Measurements from ENCODE around the gene NR1I3. TPM values are rescaled to one million over a fixed set of nuclear protein-coding genes. Genes with fewer than 3 reads are reported as not detected.

The NR1I3 gene
- total RNA-seq, 1 experiment from 2014 or later: not detected

DNA sequence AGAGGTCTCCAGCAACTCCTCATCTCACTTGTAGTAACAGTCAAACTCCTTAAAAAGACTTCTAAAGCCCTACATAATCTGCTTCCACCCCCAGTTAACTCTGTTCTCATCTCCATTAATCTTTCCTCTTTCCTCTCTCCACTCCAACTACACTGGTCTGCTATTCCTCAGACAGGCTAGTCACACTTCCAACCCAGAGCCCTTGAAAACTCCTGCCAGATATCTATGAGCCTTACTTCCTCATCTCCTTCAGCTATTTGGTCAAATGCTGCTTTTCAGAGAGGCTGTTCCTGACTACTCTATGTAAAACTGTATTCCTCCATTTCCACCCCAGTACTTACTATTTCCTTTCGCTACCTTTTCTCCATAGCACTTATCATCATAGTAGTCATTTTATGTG, 45.0 kb upstream of the NR1I3 start:
- Histone ChIP-seq H4K91ac (ENCODE audit: insufficient read length, low read depth, low read length) (no peak overlapping the region), H3K18ac (ENCODE audit: insufficient read length, low read depth, low read length) (no peak overlapping the region), H3K56ac (ENCODE audit: insufficient read length, low read depth, low read length) (no peak overlapping the region), H3K27me3 (ENCODE audit: insufficient read depth, low read length) (no peaks in the 10 kb centered on the region), H3K79me1 (ENCODE audit: insufficient read depth, low read depth, low read length, poor library complexity, severe bottlenecking) (no peaks in the 10 kb centered on the region), H2AK5ac (ENCODE audit: insufficient read length, low read length) (no peak overlapping the region), H3K27ac (ENCODE audit: insufficient read length, low read depth, low read length) (no peak overlapping the region), H3K4ac (ENCODE audit: low read depth, low read length) (no peak overlapping the region), H3K9ac (ENCODE audit: extremely low read depth, insufficient read length, low read length) (no peak overlapping the region), H2BK5ac (ENCODE audit: insufficient read length, low read length) (no peak overlapping the region), H2BK20ac (ENCODE audit: low read depth, low read length, poor library complexity, severe bottlenecking) (no peak overlapping the region), H3K79me2 (ENCODE audit: insufficient read depth, low read length) (no peaks in the 10 kb centered on the region), H3K4me1 (ENCODE audit: insufficient read depth, low read length) (peaks cover 4% of the 10 kb centered on the region; the same call in 1 of the 2 replicates), H3T11ph (ENCODE audit: low read length) (no peak overlapping the region), H2BK12ac (ENCODE audit: insufficient read length, low read depth, low read length) (no peak overlapping the region), H3K23ac (ENCODE audit: insufficient read length, low read depth, low read length) (no peak overlapping the region), H3K14ac (ENCODE audit: insufficient read depth, low read length) (no peak overlapping the region), H3K23me2 (ENCODE audit: insufficient read length, low read depth, low read length, poor library complexity, severe bottlenecking) (no peaks in the 10 kb centered on the region), H3K9me3 (ENCODE audit: control insufficient read depth, low read depth, low read length) (no peaks in the 10 kb centered on the region), H2AFZ (ENCODE audit: low read length) (no peak overlapping the region), H4K20me1 (ENCODE audit: control insufficient read depth, insufficient read depth, insufficient read length) (no peaks in the 10 kb centered on the region), H2BK120ac (ENCODE audit: low read depth, low read length, poor library complexity, severe bottlenecking) (no peak overlapping the region), H3K4me2 (ENCODE audit: insufficient read depth, insufficient read length, low read length) (no peak overlapping the region), H4K5ac (ENCODE audit: insufficient read length, low read depth, low read length) (no peak overlapping the region), H2BK15ac (ENCODE audit: low read depth, low read length) (no peak overlapping the region), H4K8ac (replicated peaks; ENCODE audit: insufficient read length, low read depth, low read length) (no peak overlapping the region)
- Mint-ChIP-seq H3K27ac (no peak overlapping the region), H3K4me3 (no peak overlapping the region), H3K27me3 (ENCODE audit: low read depth) (peaks cover 34% of the 10 kb centered on the region), H3K36me3 (ENCODE audit: insufficient read depth in 1 of 3, low read depth in 3 of 3) (peaks cover 0 to 8% (median 3%) of the 10 kb centered on the region in 3 experiments; a peak in 3 of 7 replicates), H3K4me1 (peaks cover 8 to 18% of the 10 kb centered on the region in 2 experiments), H3K9me3 (peaks cover 8 to 9% of the 10 kb centered on the region in 2 experiments; a peak in 4 of 5 replicates)
- no CpG with 5 or more reads among the region's 1 CpG for WGBS (ENCODE audit: extremely low coverage, insufficient read length, low lambda C conversion rate)
- no peak for DNase-seq
- TF ChIP-seq, protein P1, sequence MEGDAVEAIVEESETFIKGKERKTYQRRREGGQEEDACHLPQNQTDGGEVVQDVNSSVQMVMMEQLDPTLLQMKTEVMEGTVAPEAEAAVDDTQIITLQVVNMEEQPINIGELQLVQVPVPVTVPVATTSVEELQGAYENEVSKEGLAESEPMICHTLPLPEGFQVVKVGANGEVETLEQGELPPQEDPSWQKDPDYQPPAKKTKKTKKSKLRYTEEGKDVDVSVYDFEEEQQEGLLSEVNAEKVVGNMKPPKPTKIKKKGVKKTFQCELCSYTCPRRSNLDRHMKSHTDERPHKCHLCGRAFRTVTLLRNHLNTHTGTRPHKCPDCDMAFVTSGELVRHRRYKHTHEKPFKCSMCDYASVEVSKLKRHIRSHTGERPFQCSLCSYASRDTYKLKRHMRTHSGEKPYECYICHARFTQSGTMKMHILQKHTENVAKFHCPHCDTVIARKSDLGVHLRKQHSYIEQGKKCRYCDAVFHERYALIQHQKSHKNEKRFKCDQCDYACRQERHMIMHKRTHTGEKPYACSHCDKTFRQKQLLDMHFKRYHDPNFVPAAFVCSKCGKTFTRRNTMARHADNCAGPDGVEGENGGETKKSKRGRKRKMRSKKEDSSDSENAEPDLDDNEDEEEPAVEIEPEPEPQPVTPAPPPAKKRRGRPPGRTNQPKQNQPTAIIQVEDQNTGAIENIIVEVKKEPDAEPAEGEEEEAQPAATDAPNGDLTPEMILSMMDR (conservative IDR thresholded peaks at IDR 0.05): no peak

Data from H9 (cell line).